GM19240 (cell line): ENCODE data around the gene BUD13.
"Not testable (repeated sequence)": the region's sequence is repeated elsewhere in the genome, so short reads cannot be mapped to it uniquely, and the experiment has no call there.

ENCODE experiments used
- DNase-seq: peaks from one replicate; pipeline ENCODE4 v3.0.0; 2011; ENCODE audit warnings: low spot score; ENCODE audit not compliant: insufficient read length

The BUD13 gene

GRCh38 chr11:116762132-116762531 lies 10.7 kb downstream of the BUD13 start:
- no peak for DNase-seq

DNA sequence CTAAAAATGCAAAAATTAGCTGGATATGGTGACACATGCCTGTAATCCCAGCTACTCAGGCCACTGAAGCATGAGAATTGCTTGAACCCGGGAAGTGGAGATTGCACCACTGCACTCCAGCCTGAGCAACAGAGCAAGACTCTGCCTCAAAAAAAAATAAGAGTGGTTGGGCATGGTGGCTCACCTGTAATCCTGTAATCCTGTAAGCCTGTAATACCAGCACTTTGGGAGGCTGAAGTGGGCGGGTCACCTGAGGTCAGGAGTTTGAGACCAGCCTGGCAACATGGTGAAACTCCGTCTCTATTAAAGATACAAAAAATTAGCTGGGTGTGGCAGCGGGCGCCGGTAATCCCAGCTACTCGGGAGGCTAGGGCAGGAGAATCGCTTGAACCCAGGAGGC lies 16.7 kb downstream of the BUD13 start:
- DNase-seq: not testable (repeated sequence)

GRCh38 chr11:116750070-116750718 lies 22.6 kb downstream of the BUD13 start:
- no peak for DNase-seq

DNA sequence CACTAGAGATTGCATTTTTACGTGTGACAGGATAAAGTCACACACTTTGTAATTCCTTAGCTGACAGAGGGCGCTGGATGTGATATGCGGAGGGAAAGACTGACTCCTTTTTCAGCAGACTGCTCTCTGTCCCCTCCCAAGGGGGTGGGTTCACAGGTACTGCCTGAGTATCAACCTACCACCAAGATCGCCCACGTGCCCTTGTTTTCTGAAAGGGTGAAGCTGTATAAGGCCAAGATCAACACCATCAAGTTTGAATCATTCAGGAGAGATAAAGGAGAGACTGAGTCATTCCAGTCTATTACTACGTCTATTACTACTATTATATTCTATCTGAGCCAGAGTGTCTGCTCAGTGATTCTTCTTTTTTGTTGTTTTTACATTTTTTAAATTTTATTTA lies 30.7 kb downstream of the BUD13 start:
- no peak for DNase-seq

- no peak for DNase-seq
Measured at GRCh38 chr11:116740741-116741140, 32.0 kb downstream of the BUD13 start.

DNA sequence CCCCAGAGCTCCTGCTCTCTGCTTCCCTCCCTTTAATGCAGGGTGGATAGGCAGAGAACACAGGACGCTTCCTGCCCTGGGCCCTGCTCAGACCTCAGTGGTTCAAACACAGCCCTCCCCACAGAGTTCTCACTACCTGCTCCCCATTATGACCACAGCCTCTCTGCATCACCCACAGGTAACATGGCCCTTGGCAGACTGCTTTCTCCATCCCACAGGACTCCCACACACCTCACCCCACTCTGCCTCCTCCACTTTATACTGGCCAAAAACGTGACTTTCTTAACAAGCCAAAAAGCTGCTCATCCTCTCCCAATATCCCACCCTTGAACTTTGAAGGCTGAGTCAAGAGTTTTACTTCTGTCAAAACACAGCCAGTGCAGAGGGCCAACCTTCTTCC lies 33.8 kb downstream of the BUD13 start:
- DNase-seq: no peak

DNA sequence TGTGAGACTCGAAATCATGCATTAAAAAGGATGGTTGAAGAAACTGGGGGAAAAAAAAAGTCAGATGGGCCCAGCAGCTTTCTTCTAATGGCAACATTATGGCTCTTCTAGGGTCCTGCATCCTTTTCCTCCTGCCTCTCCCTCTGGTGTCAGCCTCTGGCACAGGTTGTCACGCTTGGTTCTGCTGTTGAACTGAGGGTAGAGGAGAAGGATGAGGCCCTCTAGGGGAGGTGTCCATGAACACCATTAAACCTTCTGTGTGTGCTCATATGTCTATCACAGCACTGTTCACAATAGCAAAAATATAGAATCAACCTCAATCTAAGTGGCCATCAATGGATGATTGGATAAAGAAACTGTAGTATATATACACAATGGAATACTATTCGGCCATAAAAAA lies 36.0 kb downstream of the BUD13 start:
- DNase-seq: no peak

GRCh38 chr11:116733969-116734508 lies 38.7 kb downstream of the BUD13 start:
- no peak for DNase-seq

DNA sequence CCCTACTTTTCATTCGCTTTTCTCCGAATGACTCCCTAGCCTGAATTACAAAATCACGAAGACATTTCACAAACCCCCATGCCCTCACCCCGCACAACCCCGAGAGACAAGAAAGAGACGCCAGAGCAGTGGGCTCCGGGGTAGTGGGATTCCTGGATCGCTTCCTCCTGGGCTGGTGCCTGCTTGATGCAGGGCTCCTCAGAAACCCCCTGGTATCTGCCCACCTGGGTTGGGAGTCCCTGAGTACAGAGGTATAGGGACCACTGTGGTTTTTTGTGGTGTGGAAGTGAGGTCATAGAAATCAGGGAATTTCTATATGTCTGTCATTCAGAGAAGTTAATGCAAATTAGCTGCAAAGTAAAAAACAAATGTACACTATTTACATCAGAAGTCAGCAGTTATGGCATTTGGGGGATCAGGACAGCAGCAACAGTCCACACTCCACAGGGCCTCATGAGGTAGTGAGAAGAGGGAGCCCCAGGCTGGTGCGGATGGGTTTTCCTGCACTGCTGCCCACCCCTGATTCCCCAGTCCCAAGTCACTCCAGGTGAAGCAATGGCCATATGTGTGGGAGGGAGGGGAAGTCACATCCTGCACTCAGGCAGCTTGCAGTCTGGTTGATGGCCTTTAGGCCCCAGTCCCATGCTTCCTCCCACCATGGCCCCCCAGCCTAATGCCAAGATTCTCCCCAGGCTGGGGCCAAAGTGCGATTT lies 39.6 kb downstream of the BUD13 start:
- DNase-seq: no peak

- peak; percentile 79 for DNase-seq
Measured at GRCh38 chr11:116732271-116733042, 40.3 kb downstream of the BUD13 start.

- no peak for DNase-seq
Measured at GRCh38 chr11:116731821-116732220, 41.0 kb downstream of the BUD13 start.

GRCh38 chr11:116731097-116731761 lies 41.6 kb downstream of the BUD13 start:
- no peak for DNase-seq

- DNase-seq: no peak
Measured at GRCh38 chr11:116730601-116731000, 42.2 kb downstream of the BUD13 start.

DNA sequence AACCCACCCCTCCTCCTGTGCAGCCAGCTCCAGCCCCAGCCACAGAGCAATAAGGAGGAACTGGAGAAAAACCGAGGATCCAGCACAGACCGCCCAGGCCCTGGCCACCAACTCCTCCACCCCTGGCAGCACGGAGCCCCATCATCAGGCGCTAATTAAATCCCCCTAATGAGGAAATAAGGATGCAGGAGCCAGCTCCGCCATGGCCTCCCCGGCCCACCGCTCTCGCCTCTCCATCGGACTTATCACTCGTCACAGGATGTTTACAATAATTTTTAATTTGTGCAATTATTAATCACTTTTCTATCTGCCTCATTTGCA lies 42.6 kb downstream of the BUD13 start:
- DNase-seq: no peak

DNA sequence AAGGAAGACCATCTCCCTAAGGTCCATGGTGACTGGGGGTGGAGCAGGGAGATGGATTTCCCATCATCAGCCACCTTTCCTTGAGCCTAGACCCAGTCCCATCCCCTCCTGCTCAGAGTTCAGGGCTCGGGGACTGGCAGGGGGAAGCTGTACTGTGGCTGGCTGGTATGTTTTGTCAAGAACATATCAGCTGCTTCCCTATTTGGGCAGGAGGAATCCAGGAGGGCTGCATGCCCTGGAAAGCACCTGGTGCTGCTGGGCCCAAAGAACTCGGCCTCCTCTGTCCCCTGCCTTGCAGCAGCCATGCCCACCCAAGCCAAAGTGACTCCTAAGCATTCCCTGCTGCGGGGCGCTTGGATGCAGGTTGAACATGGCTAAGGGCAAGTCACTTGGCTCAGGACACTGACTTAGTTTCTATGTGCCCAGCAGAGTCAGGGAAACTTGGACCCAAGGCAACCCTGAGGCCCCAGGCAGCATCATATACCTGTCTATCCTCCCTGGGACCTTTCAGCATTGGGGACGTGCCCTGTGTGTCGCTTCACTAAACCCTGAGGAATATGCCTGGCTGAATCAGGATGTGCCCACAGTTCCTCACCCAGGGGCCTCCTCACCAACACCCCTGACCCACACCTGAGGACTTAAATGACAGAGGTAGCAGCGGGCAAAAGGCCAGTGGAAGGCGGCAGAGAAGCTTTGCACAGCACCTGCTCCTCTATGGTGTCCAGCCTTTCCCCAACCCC lies 43.1 kb downstream of the BUD13 start:
- no peak for DNase-seq

DNA sequence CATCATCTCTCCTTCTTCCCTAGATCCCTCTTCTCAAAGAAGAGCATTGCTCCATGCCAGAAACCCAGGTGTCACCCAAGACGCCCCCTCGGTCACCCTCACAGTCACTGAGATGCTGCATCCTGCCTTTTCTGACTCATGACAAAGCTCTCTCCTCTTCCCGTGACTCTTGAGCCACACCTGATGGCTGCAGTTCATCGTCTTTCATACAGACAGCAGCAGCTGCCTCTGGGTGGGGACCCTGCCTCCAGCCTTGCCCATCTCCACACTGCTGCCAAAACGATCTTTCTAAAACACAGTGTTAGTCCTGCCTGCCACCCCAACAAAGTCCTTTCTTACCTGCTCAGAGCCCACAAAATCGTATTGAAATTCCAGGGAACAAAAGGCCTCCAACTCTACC lies 44.8 kb downstream of the BUD13 start:
- DNase-seq: no peak

DNA sequence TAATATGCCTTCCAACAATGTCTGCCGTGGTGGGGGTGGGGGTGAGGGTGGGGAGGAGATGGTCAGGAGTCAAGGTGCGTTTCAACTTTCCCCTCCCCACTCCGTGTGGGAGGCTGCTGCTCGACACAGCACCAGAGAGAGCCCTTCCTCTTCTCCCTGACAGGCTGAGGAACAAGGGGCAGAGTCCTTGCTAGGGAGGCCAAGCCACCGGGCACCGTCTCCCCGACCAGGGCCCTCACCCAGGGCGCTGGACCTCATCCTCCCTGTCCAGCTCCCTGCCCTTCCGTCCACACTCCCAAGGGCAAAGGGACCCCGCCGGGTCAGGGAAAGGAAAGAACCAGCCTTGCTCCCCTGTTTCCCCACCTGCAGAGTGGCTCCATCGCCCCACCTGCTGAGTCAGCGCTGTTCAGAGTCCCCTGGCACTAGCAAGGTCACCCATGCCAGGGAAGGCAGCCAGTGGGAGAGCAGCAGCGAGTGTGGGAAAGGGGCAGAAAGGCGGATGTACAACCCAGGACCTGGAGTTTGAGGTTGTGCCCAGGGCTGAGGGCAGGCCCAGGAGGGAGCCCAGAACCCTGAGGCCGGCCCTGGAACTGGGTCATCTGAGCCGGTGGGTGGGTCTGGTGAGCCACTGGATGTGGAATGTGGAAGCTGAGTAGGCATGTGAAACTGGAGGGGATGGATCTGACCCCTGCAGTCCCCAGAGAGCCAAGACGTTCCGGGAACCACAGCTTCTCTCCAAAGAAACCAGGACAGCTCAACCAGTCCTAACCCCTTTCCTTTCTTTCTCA lies 47.2 kb downstream of the BUD13 start:
- DNase-seq: no peak

GRCh38 chr11:116724813-116725212 lies 48.0 kb downstream of the BUD13 start:
- no peak for DNase-seq

- DNase-seq: no peak
Measured at GRCh38 chr11:116723511-116723910, 49.3 kb downstream of the BUD13 start.

DNA sequence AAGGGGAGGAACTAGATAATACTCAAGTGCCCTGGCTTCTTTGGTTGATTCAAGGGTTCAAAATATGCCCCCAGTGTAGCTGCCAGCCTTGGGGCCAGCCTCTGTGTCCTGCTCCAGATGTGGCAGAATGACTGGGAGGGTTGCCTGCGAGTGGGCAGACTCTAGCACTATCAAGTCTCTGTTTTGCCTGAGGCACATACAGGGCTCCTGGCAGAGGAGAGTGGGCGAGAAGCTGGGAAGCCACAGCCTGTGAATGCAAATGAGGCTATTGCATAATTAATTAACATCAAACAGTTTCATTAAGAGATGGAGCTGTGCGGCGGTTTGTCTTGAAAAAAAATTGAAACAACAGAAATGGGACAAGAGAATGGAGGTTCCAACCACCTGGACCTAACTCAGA lies 50.8 kb downstream of the BUD13 start:
- DNase-seq: no peak
